ENCODE results near the gene USF3. TPM values are rescaled to one million over a fixed set of nuclear protein-coding genes. Genes with fewer than 3 reads are reported as not detected.
A peak's percentile ranks its signal among the peaks of the same experiment; 100 is the strongest.

USF3 gene
- total and polyA plus RNA-seq, 3 experiments from 2014 or later: 4.9 to 13.2 (median 11.2) TPM

DNA sequence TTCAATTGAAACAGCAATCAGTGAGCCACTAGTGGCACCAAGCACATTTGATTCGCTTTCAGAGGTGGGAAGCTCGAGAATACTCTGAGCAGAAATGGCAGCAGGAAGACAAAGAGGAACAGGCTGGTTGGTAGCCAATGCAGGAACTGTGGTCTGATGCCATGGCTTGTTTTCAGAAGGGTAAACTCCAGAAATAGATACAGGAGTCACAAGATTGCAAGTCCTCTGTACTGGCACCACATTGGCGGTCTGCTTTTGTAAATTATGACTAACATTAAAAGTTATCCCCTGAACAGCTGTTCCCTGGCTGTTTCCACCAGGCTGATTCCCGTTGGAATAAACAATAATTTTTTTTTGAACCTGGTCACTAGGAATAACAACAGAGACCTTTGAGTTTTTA is 35.5 kb downstream of the USF3 start:
- no peak overlapping the region for H3K4me3 ChIP-seq (ENCODE audit: low read length)
- no peak for DNase-seq
- H3K27ac ChIP-seq (ENCODE audit: low read depth, low read length): no peak overlapping the region
- CTCF ChIA-PET: no interaction called here
- H3K27me3 Mint-ChIP-seq: no peaks in the 10 kb centered on the region
- H3K9me3 Mint-ChIP-seq: no peaks in the 10 kb centered on the region
- H3K4me3 Mint-ChIP-seq: no peak overlapping the region
- no peaks in the 10 kb centered on the region for H3K9me3 ChIP-seq (ENCODE audit: low read length)
- POLR2A ChIA-PET: no interaction called here
- no peaks in the 10 kb centered on the region for H3K4me1 ChIP-seq (ENCODE audit: insufficient read depth, low read length)
- H3K27me3 ChIP-seq (ENCODE audit: insufficient read depth, low read length, poor library complexity, severe bottlenecking): no peaks in the 10 kb centered on the region
- H3K36me3 Mint-ChIP-seq: peaks cover 51 to 90% (median 76%) of the 10 kb centered on the region in 3 donors
- H3K4me1 Mint-ChIP-seq: peaks cover 6 to 9% (median 9%) of the 10 kb centered on the region in 3 donors
- peaks cover 6% of the 10 kb centered on the region for H3K36me3 ChIP-seq (ENCODE audit: insufficient read depth, low read length)
- H3K27ac Mint-ChIP-seq: peak overlapping the region in 2 of 8 donors; percentile 16 to 37

GRCh38 chr3:113660458-113660857 is 36.0 kb downstream of the USF3 start:
- ChIA-PET CTCF (no interaction called here), POLR2A (no interaction called here)

DNA sequence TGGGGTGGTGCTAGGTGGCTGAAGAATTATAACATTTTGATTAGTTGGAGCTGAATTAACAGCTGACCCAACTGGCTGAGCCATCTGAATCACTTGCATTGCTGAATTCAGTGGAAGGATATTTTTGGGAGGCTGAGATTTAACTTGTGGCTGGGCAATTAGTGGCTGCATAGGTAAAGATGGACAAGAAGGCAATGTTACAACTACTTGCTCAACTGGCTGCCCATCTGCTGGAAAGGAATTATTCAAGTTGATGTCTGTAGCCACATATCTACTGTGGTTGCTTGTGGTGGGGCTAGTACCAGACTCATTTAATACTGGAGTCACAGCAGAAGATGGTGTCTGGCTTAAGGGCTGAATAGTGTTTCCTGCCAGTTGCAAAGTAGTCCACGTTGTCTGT is 36.4 kb downstream of the USF3 start:
- no peak for DNase-seq
- H3K27me3 Mint-ChIP-seq: no peaks in the 10 kb centered on the region
- H3K4me1 Mint-ChIP-seq: peaks cover 4 to 7% (median 6%) of the 10 kb centered on the region in 3 donors
- ChIA-PET POLR2A (no interaction called here), CTCF (no interaction called here)
- H3K36me3 ChIP-seq (ENCODE audit: insufficient read depth, low read length): peaks cover 6% of the 10 kb centered on the region
- peaks cover 55 to 89% (median 75%) of the 10 kb centered on the region in 3 donors for H3K36me3 Mint-ChIP-seq
- H3K27ac Mint-ChIP-seq: no peak overlapping the region
- no peaks in the 10 kb centered on the region for H3K4me1 ChIP-seq (ENCODE audit: insufficient read depth, low read length)
- no peak overlapping the region for H3K4me3 ChIP-seq (ENCODE audit: low read length)
- no peaks in the 10 kb centered on the region for H3K9me3 Mint-ChIP-seq
- no peaks in the 10 kb centered on the region for H3K9me3 ChIP-seq (ENCODE audit: low read length)
- H3K27me3 ChIP-seq (ENCODE audit: insufficient read depth, low read length, poor library complexity, severe bottlenecking): no peaks in the 10 kb centered on the region
- H3K27ac ChIP-seq (ENCODE audit: low read depth, low read length): no peak overlapping the region
- H3K4me3 Mint-ChIP-seq: no peak overlapping the region

More at GRCh38 chr3:113660458-113660857, 36.0 kb downstream of the USF3 start:
- DNase-seq: no peak
- Mint-ChIP-seq H3K4me1 (peaks cover 6 to 9% (median 9%) of the 10 kb centered on the region in 3 donors), H3K27ac (peak overlapping the region in 1 of 8 donors; percentile 37), H3K27me3 (no peaks in the 10 kb centered on the region), H3K36me3 (peaks cover 56 to 91% (median 78%) of the 10 kb centered on the region in 3 donors), H3K4me3 (no peak overlapping the region), H3K9me3 (no peaks in the 10 kb centered on the region)
- Histone ChIP-seq H3K4me3 (ENCODE audit: low read length) (no peak overlapping the region), H3K27ac (ENCODE audit: low read depth, low read length) (no peak overlapping the region), H3K27me3 (ENCODE audit: insufficient read depth, low read length, poor library complexity, severe bottlenecking) (no peaks in the 10 kb centered on the region), H3K9me3 (ENCODE audit: low read length) (no peaks in the 10 kb centered on the region), H3K4me1 (ENCODE audit: insufficient read depth, low read length) (no peaks in the 10 kb centered on the region), H3K36me3 (ENCODE audit: insufficient read depth, low read length) (peaks cover 6% of the 10 kb centered on the region)

DNA sequence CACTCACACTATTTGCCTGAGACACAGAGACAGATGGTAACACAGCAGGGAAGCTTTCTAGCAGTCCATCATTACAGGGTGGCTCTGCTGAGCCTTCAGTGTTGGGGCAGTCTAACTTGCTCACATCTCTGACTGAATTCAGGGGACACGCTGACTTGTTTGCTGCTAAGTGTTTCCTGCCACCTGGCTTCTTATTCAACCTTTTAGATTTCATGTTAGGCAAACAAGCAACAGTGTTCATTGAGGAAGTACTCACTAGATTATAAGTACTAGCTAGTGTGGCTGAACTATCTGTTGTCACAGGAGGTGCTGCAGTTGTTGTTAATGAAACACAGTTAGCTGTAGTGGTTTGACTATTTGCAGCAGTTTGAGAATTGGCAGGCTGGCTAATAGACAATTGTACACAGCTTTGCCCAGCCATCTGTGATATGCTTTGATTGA is 37.3 kb downstream of the USF3 start:
- POLR2A ChIA-PET: no interaction called here

DNA sequence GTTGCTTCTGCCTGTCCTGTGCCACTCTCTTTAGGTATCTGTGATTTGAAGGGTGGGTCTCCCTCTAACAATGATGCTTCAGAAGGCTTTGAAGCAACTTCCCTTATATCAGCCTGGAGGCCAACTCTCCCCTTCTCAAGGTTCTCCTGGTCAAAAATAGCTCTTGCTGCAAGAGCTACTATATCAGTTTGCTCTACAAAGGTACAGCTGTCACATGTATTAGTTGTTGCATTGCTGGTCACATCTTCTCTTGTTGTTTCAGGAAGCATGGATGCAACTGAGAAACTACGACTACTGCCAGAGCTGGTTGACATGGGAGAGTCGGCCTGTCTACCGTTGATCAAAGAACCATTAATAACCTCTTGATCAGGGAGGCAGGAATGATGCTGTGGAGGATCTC is 38.3 kb downstream of the USF3 start:
- ChIA-PET POLR2A (no interaction called here), CTCF (no interaction called here)
- Mint-ChIP-seq H3K36me3 (peaks cover 47 to 77% (median 64%) of the 10 kb centered on the region in 3 donors), H3K4me1 (no peaks in the 10 kb centered on the region), H3K27me3 (no peaks in the 10 kb centered on the region), H3K4me3 (no peak overlapping the region), H3K9me3 (no peaks in the 10 kb centered on the region), H3K27ac (no peak overlapping the region)
- Histone ChIP-seq H3K27ac (ENCODE audit: low read depth, low read length) (no peak overlapping the region), H3K9me3 (ENCODE audit: low read length) (no peaks in the 10 kb centered on the region), H3K36me3 (ENCODE audit: insufficient read depth, low read length) (peaks cover 6% of the 10 kb centered on the region), H3K4me3 (ENCODE audit: low read length) (no peak overlapping the region), H3K4me1 (ENCODE audit: insufficient read depth, low read length) (no peaks in the 10 kb centered on the region), H3K27me3 (ENCODE audit: insufficient read depth, low read length, poor library complexity, severe bottlenecking) (no peaks in the 10 kb centered on the region)
- no peak for DNase-seq

More for the DNA sequence above, 37.3 kb downstream of the USF3 start:
- Mint-ChIP-seq H3K27me3 (no peaks in the 10 kb centered on the region), H3K4me3 (no peak overlapping the region), H3K36me3 (peaks cover 54 to 84% (median 73%) of the 10 kb centered on the region in 3 donors), H3K4me1 (no peaks in the 10 kb centered on the region), H3K9me3 (no peaks in the 10 kb centered on the region), H3K27ac (no peak overlapping the region)
- Histone ChIP-seq H3K27me3 (ENCODE audit: insufficient read depth, low read length, poor library complexity, severe bottlenecking) (no peaks in the 10 kb centered on the region), H3K4me3 (ENCODE audit: low read length) (no peak overlapping the region), H3K9me3 (ENCODE audit: low read length) (no peaks in the 10 kb centered on the region), H3K4me1 (ENCODE audit: insufficient read depth, low read length) (no peaks in the 10 kb centered on the region), H3K27ac (ENCODE audit: low read depth, low read length) (no peak overlapping the region), H3K36me3 (ENCODE audit: insufficient read depth, low read length) (peaks cover 6% of the 10 kb centered on the region)
- DNase-seq: no peak
- CTCF ChIA-PET: no interaction called here

- ChIA-PET POLR2A (no interaction called here), CTCF (no interaction called here)
- H3K36me3 ChIP-seq (ENCODE audit: insufficient read depth, low read length): peaks cover 6% of the 10 kb centered on the region
- no peak for DNase-seq
- H3K27me3 ChIP-seq (ENCODE audit: insufficient read depth, low read length, poor library complexity, severe bottlenecking): no peaks in the 10 kb centered on the region
- H3K4me3 Mint-ChIP-seq: no peak overlapping the region
- H3K9me3 Mint-ChIP-seq: no peaks in the 10 kb centered on the region
- no peaks in the 10 kb centered on the region for H3K9me3 ChIP-seq (ENCODE audit: low read length)
- H3K4me1 ChIP-seq (ENCODE audit: insufficient read depth, low read length): no peaks in the 10 kb centered on the region
- H3K27ac Mint-ChIP-seq: peak overlapping the region in 2 of 8 donors; percentile 0 to 12
- peaks cover 41 to 55% (median 44%) of the 10 kb centered on the region in 3 donors for H3K36me3 Mint-ChIP-seq
- no peak overlapping the region for H3K27ac ChIP-seq (ENCODE audit: low read depth, low read length)
- H3K27me3 Mint-ChIP-seq: no peaks in the 10 kb centered on the region
- H3K4me3 ChIP-seq (ENCODE audit: low read length): no peak overlapping the region
- no peaks in the 10 kb centered on the region for H3K4me1 Mint-ChIP-seq
Measured at GRCh38 chr3:113654851-113655250, 41.6 kb downstream of the USF3 start.

DNA sequence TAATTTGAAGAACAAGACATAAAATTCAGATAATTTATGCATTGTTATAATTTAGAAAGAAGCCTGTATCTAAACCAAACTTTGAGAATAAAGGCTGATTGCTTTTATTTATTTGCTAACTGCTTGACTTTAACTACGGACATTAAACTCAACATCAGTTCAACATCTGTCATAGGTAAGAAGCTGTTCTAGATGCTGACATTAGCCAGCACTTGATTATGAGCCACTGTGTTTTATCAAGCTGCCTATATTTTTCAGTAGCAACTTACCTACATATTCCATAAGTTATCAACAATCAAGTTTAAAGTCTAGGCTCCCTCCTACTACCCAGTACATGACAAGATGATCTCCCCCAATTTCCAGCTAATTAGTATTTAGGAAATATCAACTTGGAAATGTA is 42.1 kb downstream of the USF3 start:
- H3K27me3 ChIP-seq (ENCODE audit: insufficient read depth, low read length, poor library complexity, severe bottlenecking): no peaks in the 10 kb centered on the region
- no peak overlapping the region for H3K27ac ChIP-seq (ENCODE audit: low read depth, low read length)
- H3K9me3 Mint-ChIP-seq: no peaks in the 10 kb centered on the region
- ChIA-PET POLR2A (no interaction called here), CTCF (no interaction called here)
- H3K9me3 ChIP-seq (ENCODE audit: low read length): no peaks in the 10 kb centered on the region
- no peak overlapping the region for H3K4me3 Mint-ChIP-seq
- H3K4me3 ChIP-seq (ENCODE audit: low read length): no peak overlapping the region
- peaks cover 6% of the 10 kb centered on the region for H3K36me3 ChIP-seq (ENCODE audit: insufficient read depth, low read length)
- no peaks in the 10 kb centered on the region for H3K4me1 ChIP-seq (ENCODE audit: insufficient read depth, low read length)
- H3K27ac Mint-ChIP-seq: no peak overlapping the region
- no peaks in the 10 kb centered on the region for H3K4me1 Mint-ChIP-seq
- no peaks in the 10 kb centered on the region for H3K27me3 Mint-ChIP-seq
- H3K36me3 Mint-ChIP-seq: peaks cover 36 to 55% (median 42%) of the 10 kb centered on the region in 3 donors
- DNase-seq: no peak

- ChIA-PET CTCF (interaction anchor here (1.0 to 1.6 kb wide), 2 partner anchors 14 to 15 kb away, joined by 3 read pairs; no protein-coding TSS in a partner anchor), POLR2A (no interaction called here)
Measured at GRCh38 chr3:113649174-113649845, 47.1 kb downstream of the USF3 start.

More at GRCh38 chr3:113649174-113649845, 47.1 kb downstream of the USF3 start:
- H3K9me3 ChIP-seq (ENCODE audit: low read length): no peaks in the 10 kb centered on the region
- no peak for DNase-seq
- H3K36me3 ChIP-seq (ENCODE audit: insufficient read depth, low read length): no peaks in the 10 kb centered on the region
- H3K4me3 Mint-ChIP-seq: no peak overlapping the region
- H3K27me3 Mint-ChIP-seq: no peaks in the 10 kb centered on the region
- H3K27ac ChIP-seq (ENCODE audit: low read depth, low read length): no peak overlapping the region
- H3K27ac Mint-ChIP-seq: no peak overlapping the region
- no peak overlapping the region for H3K4me3 ChIP-seq (ENCODE audit: low read length)
- peaks cover 13 to 21% (median 18%) of the 10 kb centered on the region in 3 donors for H3K36me3 Mint-ChIP-seq
- no peaks in the 10 kb centered on the region for H3K27me3 ChIP-seq (ENCODE audit: insufficient read depth, low read length, poor library complexity, severe bottlenecking)
- no peaks in the 10 kb centered on the region for H3K4me1 Mint-ChIP-seq
- no peaks in the 10 kb centered on the region for H3K4me1 ChIP-seq (ENCODE audit: insufficient read depth, low read length)
- peaks cover 17 to 23% (median 21%) of the 10 kb centered on the region in 5 donors for H3K9me3 Mint-ChIP-seq
